ENCODE data around the gene PGAP3.

Gene PGAP3

DNA sequence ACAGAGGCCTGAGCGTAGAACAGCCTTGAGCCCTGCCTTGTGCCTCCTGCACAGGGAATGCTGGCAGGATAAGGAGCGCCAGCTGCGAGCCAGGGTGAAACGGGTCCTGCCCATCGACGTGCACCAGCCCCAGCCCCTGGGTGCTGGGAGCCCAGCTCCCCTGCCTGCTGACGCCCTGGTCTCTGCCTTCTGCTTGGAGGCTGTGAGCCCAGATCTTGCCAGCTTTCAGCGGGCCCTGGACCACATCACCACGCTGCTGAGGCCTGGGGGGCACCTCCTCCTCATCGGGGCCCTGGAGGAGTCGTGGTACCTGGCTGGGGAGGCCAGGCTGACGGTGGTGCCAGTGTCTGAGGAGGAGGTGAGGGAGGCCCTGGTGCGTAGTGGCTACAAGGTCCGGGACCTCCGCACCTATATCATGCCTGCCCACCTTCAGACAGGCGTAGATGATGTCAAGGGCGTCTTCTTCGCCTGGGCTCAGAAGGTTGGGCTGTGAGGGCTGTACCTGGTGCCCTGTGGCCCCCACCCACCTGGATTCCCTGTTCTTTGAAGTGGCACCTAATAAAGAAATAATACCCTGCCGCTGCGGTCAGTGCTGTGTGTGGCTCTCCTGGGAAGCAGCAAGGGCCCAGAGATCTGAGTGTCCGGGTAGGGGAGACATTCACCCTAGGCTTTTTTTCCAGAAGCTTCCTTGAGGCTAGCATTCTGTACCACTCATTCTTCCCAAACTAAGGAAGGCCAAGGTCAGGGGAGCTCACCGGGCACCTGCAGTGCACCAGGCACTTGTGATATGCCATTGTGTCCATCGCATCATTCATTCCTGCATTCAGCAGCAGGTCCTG, 17.7 kb downstream of the PGAP3 start:
- ATAC-seq, result no peak

DNA sequence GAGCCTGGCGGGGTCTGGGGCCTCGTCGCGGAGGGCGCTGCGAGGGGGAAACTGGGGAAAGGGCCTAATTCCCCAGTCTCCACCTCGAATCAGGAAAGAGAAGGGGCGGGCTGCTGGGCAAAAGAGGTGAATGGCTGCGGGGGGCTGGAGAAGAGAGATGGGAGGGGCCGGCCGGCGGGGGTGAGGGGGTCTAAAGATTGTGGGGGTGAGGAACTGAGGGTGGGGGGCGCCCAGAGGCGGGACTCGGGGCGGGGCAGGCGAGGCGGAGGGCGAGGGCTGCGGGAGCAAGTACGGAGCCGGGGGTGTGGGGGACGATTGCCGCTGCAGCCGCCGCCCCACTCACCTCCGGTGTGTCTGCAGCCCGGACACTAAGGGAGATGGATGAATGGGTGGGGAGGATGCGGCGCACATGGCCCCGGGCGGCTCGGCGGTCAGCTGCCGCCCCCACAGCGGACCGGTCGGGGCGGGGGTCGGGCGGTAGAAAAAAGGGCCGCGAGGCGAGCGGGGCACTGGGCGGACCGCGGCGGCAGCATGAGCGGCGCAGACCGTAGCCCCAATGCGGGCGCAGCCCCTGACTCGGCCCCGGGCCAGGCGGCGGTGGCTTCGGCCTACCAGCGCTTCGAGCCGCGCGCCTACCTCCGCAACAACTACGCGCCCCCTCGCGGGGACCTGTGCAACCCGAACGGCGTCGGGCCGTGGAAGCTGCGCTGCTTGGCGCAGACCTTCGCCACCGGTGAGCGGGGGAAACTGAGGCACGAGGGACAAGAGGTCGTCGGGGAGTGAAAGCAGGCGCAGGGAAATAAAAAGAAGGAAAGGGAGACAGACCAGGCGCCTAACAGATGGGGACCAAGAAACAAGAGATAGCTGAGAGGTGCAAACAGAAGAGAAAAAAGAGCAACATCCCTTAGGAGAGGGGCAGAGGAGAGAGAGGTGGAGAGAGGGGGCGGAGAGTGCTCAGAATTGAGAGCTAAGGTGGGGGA, 19.6 kb downstream of the PGAP3 start, which contains the start of gene PNMT:
PNMT (plus strand) TSS at position 509 of the 980 bp plus-strand sequence; CDS start at position 532, 23 bp downstream.
- ATAC-seq, result peak; percentile 76 to 79

DNA sequence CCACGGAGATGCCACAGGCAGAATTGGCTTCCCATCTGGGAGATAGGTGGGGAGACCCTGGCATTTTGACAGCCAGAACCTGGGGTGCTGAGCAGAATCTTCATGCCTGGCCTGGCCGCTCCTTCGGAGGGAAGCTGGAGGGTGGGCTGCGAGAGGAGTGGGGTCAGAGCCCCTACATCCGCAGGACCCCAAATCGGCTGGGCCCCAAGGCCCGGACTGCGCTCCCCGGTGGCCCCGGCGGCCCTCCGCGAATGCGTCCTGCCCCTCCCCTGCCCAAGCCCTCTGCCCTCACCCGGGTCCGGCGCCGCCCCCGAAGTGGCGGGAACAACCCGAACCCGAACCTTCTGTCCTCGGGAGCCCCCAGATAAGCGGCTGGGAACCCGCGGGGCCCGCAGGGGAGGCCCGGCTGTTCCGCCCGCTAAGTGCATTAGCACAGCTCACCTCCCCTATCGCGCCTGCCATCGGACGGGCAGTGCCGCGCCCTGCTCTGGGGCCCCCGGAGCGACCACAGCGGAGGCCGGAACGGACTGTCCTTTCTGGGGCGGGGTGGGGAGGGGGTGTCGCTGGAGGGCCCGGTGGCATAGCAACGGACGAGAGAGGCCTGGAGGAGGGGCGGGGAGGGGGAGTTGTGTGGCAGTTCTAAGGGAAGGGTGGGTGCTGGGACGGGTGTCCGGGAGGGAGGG, 20.5 kb downstream of the PGAP3 start:
- ATAC-seq, result no peak

DNA sequence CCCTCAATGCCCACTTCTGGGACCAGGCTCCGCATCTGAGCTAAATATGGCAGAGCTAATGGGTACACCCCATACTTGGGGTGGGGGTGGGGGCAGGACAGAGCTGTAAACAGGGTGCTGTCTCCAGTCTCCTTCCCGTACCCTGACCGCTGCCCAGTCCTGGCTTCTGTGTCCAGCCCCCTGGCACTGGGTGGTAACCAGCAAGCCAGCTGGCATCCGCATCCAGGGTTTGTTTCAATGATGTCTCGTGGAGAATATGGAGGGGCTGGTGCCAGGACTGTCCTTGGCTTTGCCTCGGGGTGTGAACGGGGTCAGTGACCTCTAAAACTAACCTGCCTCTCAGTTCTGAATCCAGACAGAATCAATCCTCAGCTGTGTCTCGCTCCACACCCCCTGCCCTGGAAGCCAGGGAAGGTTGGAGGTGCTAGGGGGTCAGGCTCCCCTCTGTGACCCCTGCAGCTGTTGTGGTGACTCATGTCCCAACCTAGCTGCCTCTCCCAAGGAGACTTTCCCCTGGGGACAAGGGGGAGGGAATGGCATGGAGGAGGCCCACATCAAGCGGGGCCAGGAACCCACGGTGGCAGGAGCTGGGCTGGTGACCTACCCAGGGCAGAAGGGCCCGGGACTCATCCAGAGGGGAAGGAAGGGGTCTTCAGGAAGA, 21.1 kb downstream of the PGAP3 start:
- ATAC-seq, result no peak

DNA sequence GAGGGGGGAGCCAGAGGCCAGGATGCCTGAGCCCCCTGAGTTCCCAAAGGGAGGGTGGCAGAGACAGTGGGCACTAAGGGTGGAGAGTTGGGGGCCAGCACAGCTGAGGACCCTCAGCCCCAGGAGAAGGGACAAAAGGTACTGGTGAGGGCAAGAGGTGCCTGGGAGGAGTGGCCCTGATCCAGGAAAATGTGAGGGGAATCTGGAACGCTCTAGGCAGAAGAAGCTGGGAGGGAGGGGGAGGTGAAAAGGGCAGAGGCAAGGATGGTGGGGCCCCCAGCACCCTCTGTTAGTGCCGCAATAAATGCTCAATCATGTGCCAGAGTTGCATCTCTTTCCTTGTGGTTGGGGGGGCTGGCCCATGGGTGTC, 21.6 kb downstream of the PGAP3 start:
- ATAC-seq, result no peak

DNA sequence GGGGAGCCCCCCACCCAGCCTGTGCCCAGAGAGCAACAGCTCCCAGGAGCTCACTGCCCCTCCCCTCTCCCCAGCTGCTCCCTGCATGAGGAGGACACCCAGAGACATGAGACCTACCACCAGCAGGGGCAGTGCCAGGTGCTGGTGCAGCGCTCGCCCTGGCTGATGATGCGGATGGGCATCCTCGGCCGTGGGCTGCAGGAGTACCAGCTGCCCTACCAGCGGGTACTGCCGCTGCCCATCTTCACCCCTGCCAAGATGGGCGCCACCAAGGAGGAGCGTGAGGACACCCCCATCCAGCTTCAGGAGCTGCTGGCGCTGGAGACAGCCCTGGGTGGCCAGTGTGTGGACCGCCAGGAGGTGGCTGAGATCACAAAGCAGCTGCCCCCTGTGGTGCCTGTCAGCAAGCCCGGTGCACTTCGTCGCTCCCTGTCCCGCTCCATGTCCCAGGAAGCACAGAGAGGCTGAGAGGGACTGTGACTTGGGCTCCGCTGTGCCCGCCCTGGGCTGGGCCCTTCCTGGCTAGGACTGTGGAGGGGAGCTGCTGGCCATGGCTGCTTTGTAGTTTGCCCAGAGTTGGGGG, 22.1 kb downstream of the PGAP3 start:
- peak in 1 of 2 donors; percentile 15 for ATAC-seq

DNA sequence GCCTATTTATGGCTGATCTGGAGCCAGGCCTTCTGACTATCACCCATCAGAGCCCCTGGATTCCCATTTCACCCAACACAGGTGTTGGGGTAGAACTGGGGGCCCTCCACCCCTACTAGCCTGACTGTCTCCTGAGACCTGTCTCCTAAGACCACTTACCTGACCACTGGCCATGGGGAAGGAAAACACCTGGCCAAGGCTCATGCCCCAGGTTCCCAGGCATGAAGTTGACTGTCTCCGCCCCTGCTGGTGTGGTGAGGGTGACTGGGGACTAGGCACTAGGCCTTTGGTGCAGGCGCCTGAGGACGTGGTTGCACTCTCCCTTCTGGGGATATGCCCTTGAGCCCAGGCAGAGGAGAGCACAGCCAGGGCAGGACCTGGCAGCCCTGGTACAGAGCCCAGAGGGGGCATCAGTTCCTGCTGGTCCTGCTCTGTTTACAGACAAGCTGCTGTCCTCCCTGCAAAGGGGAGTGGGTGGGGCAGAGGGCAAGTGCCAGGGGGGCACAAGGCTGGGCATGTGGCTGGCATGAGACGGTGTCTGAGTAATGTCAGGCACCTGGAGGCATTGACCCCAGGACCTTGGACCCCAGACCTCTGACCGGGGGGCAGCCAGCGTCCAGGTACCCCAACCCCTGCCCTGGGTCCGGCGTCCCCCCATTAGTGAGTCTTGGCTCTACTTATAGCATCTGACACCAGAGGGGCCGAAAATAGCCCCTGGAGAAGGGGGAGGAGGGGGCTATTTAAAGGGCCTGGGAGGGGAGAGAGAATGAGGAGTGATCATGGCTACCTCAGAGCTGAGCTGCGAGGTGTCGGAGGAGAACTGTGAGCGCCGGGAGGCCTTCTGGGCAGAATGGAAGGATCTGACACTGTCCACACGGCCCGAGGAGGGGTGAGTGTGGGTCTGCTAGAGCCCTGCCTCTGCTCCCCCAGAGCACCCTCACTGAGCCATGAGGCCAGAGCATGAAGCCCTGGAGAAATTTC, 23.0 kb downstream of the PGAP3 start, which contains the start of gene TCAP:
TCAP (plus strand) TSS at position 769 of the 981 bp plus-strand sequence; CDS start at position 780, 11 bp downstream.
- ATAC-seq, result no peak

DNA sequence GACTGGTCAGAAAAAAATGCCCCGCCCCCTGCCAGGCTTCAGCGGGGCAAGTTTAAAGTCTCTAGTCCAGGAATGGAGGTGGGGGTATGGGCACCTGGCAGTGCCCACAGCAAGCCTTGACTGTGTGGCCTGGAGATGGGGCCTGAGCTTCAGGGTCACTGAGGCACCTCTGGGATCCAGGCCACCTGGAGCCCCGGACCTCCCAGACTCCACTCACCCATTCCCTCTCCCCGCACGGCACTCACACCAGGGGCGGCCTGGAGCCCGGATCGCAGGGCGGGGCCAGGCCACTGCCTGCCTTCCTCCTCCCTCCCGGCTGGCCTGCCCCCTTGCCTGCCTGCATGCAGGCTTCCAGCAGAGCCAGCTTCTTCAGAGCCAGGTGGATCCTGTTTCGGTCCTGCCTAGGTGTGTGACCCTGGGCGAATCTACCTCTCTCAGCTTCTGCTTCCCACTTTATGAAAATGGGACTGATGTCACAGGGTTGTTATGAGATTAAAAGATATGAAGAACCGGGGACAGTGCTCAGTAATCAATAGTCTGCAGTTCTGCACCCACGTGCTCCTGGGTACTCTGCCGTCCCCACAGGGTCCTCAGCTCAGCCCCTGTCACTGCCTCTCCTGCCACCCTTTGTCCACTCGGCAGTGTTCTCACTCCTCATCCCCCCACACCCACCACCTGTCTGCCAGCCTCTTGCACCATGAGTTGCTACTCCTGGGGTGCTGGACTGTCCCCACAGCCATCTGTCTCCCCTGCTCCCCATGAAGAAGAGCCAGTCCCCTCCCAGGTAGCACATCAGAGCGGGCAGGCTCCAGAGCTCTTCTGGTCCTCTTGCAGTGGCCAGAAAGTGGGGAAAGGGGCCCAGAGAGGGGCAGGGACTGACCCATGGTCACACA, 23.9 kb downstream of the PGAP3 start:
- no peak for ATAC-seq

DNA sequence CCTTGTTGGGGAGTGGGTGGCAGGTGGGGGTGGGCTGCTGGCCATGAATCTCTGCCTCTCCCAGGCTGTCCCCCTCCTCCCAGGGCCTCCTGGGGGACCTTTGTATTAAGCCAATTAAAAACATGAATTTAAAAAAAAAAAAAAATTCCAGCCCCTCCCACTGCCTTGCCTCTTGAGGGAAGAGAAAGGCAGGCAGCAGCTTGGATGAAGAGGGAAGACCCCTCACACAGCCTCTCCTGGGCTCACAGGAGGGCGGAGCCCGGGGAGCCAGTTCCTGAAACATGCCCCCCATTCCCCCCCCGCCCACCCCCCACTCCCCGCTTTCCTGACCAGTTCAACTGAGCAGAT, 24.5 kb downstream of the PGAP3 start:
- no peak for ATAC-seq

DNA sequence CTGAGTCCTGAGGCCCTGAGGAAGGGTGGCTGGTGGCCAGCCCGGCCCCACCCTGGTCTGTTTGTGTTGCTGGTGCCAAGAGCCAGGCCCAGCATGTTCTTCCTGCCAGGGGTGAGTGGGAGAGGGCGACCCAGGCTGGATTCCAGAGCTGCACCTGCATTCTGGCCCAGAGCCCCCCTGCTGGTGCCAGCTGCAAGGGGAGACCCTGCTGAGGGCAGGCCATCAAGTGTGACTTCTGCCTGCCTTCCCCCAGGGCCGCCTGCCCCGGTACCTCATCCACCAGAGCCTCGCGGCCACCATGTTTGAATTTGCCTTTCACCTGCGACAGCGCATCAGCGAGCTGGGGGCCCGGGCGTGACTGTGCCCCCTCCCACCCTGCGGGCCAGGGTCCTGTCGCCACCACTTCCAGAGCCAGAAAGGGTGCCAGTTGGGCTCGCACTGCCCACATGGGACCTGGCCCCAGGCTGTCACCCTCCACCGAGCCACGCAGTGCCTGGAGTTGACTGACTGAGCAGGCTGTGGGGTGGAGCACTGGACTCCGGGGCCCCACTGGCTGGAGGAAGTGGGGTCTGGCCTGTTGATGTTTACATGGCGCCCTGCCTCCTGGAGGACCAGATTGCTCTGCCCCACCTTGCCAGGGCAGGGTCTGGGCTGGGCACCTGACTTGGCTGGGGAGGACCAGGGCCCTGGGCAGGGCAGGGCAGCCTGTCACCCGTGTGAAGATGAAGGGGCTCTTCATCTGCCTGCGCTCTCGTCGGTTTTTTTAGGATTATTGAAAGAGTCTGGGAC, 25.1 kb downstream of the PGAP3 start:
- no peak for ATAC-seq

DNA sequence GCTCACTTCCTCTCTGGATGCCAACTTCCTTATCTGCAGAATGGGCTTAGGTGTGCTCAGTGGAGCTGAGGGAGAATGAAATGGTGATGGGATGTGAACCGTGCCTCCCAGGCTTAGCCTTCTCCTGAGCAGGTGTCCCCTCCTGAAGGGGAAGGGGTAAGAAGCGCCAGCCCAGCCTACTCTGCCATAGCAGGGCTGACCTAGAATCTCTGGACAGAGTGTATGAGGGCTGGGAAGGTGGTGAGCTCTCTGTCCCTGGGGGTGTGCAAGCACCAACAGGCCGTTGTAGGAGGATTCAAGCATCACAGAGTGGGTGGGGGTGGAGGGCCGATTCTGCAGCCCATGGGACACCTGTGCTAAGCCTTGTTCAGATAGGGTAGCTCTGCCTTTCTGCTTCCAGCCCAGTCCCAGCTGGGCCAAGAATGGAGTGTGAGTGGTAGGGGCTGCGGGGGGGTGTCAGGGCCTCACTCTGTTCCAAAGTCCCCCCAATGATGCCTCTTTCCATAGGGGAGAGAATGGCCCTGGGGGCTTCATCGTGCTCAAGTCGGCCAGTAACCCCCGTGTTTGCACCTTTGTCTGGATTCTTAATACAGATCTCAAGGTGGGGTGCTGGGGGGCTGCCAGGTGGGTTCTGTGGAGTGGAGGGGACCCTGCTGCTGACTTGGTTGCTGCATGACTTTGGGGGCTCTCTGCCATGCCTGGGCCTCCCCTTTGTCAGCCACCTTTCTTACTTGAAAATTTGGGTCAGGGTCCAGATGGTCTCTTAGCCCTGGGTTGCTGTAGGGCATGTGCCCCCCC, 25.9 kb downstream of the PGAP3 start:
- ATAC-seq, result no peak

DNA sequence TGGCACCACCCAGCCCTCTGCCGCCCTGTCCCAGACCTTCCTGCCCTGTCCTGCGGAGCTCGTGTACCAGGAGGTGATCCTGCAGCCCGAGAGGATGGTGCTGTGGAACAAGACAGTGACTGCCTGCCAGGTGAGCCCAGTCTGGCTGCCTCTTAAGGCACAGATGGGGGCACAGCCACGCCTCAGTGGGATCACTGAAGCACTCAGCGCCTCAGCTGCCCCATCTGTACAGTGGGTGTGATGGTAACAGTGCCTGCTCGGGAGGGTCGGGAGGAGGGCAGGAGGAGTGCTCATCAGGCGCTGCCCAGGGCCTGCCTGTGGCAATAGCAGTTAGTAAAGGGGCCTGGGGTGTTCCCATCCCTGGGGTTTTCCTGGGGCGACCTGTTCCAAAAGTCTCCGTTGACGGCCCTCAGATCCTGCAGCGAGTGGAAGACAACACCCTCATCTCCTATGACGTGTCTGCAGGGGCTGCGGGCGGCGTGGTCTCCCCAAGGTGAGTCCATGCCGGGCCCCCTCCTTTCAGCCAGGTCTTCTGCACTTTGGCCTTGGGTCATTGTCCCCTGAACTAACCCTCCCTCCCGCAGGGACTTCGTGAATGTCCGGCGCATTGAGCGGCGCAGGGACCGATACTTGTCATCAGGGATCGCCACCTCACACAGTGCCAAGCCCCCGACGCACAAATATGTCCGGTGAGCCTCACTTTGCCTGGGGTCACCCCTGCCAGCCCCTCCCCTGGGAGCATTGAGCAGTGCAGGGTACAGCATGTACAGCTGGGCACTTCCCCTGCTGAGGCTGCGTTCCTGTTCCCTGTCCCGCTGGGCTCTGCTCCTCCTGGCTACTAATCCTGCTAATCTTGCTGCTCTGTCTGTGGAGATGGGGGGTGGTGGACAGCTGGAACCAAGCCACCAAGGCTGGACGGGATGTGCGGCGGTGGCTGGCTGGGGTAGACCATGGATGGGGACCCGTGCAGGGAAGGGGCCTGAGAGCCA, 27.2 kb downstream of the PGAP3 start:
- no peak for ATAC-seq

DNA sequence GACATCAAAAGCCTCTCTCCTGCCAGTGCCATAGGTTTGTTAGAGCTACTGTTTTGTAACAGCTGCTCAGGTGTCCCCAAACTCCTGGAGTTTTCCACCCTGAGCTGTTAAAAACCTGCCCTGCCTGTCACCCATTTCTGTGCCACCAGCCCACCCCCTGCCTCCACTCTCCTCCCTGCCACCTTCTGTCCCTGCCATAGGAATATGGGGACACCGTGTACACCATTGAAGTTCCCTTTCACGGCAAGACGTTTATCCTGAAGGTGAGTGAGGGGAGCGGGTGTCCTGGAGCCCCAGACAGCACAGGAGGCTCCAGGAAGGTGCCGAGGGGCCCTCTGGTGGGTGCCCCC, 27.9 kb downstream of the PGAP3 start:
- no peak for ATAC-seq

DNA sequence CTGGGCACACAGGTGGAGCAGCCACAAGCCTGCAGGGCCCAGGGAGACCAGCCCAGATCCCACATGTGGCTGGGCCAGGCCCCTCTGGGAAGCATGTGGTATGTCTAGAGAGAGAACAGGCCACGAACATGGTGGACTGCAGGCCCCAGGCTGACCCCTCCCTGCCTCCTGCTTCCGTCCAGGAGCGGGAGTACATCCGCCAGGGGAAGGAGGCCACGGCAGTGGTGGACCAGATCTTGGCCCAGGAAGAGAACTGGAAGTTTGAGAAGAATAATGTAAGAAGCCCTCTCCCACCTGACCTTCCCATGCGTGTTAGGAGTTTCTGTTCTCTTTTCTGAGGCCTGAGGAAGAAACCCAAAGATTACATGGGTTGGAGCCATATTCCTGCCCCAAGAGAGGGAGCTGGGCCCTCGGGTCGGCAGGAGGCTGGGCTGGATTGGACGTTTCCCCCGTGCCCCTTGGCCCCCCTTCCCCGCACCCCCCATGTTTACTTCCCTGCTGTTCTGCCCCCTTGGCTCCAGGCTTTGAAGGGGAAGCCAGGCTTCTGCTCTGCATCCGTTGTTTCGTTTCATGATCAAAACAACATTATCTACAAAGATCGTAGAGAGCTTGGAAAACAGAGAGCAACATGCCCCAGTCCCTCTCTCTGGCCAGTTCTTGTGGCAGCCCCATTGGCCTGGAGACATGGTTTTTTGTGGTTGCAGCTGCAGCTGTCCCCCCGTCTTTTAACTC, 28.4 kb downstream of the PGAP3 start:
- no peak for ATAC-seq

DNA sequence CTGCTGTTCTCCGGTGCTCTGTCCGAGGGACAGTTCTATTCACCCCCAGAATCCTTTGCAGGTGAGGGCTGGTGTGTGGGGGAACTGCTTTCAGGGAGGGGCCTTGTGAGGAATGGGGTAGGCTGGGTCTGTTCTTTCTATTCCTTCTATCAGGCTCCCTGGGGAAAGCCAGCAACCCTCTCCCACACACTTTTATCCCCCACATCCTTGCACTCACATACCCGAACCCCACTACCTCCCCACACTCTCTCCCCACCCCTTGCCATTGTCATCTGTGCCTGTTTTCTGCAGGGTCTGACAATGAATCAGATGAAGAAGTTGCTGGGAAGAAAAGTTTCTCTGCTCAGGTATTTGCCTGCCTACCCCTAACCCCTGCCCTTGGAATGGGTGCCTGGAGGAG, 29.1 kb downstream of the PGAP3 start:
- no peak for ATAC-seq

DNA sequence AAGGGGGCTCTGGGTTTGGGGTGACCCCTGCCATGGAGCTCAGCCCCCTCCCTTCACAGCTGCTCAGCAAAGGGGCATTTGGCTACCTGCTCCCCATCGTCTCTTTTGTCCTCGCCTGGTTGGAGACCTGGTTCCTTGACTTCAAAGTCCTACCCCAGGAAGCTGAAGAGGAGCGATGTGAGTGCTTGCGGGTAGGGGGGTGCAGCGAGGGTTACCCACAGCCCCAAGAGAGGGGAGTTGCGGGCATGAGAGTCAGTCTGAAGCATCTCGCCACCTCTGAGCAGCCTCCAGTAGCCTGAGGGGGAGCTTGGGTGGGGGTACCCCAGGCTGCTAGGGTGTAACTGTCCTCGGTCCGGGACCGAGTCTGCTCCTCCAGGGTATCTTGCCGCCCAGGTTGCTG, 29.5 kb downstream of the PGAP3 start:
- no peak for ATAC-seq
